ENCODE results near the gene UNC5A.

DNA sequence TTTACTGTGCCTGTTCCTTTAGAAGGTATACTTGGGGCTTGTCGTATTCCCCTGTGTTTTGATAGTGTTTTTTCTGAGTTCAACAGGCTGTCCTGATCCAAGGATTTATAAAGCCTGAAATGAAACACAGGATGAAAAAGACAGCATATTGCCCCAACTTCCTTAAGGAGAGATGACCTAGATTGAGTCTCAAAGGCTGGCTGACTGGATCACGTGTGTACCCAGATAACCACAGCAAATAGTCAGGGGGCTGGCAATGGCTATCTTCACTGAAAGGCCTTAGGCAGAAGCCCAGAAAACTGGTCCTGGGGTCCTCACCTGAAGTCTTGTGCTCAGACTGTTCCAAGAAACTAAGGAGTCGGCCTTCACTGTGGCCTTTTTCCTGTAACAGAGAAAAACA lies 96.4 kb downstream of the UNC5A start:
- TF ChIP-seq, protein P1, sequence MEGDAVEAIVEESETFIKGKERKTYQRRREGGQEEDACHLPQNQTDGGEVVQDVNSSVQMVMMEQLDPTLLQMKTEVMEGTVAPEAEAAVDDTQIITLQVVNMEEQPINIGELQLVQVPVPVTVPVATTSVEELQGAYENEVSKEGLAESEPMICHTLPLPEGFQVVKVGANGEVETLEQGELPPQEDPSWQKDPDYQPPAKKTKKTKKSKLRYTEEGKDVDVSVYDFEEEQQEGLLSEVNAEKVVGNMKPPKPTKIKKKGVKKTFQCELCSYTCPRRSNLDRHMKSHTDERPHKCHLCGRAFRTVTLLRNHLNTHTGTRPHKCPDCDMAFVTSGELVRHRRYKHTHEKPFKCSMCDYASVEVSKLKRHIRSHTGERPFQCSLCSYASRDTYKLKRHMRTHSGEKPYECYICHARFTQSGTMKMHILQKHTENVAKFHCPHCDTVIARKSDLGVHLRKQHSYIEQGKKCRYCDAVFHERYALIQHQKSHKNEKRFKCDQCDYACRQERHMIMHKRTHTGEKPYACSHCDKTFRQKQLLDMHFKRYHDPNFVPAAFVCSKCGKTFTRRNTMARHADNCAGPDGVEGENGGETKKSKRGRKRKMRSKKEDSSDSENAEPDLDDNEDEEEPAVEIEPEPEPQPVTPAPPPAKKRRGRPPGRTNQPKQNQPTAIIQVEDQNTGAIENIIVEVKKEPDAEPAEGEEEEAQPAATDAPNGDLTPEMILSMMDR (IDR thresholded peaks at IDR 0.05 in 2 of 3, conservative IDR thresholded peaks at IDR 0.05 in 1 of 3; ENCODE audit: insufficient read depth in 2 of 3, low read depth in 1 of 3, low read length in 3 of 3): no peak
- no peak for TF ChIP-seq ZNF589 (CRISPR knock-in tag; IDR thresholded peaks at IDR 0.05; ENCODE audit: low read depth)
- no peak for TF ChIP-seq KAT7 (CRISPR knock-in tag; IDR thresholded peaks at IDR 0.05; ENCODE audit: borderline replicate concordance)
- no peak for TF ChIP-seq POLR2A (conservative IDR thresholded peaks at IDR 0.05)
- TF ChIP-seq HMGXB4 (CRISPR knock-in tag; IDR thresholded peaks at IDR 0.05): no peak
- TF ChIP-seq EZH2 (IDR thresholded peaks at IDR 0.05; ENCODE audit: borderline replicate concordance, low read depth, low read length): no peak
- TF ChIP-seq POLR2AphosphoS5 (IDR thresholded peaks at IDR 0.05; ENCODE audit: control insufficient read depth, insufficient read depth, low read depth, low read length): no peak
